Ishikawa (cell line): ENCODE measurements around the gene ITGA6.

ENCODE experiments used
- CEBPB ChIP-seq: IDR thresholded peaks from 2 replicates; pipeline ENCODE4 v1.6.1; 2012
- CREB1 ChIP-seq: IDR thresholded peaks from 2 replicates; pipeline ENCODE4 v1.6.1; 2012; ENCODE audit warnings: low read depth
- EP300 ChIP-seq: IDR thresholded peaks from 2 replicates; pipeline ENCODE4 v1.6.1; 2012; ENCODE audit warnings: borderline replicate concordance
- FOXM1 ChIP-seq: IDR thresholded peaks from 2 replicates; pipeline ENCODE4 v1.6.1; 2012; ENCODE audit warnings: low read depth, borderline replicate concordance
- NFIC ChIP-seq: IDR thresholded peaks from 2 replicates; pipeline ENCODE4 v1.6.1; 2012
- REST ChIP-seq: IDR thresholded peaks from 2 replicates; pipeline ENCODE4 v1.6.1; 2012; ENCODE audit warnings: low read depth, mild to moderate bottlenecking
- TAF1 ChIP-seq: IDR thresholded peaks from 2 replicates; pipeline ENCODE4 v1.6.1; 2012; ENCODE audit warnings: low read depth, mild to moderate bottlenecking
- YY1 ChIP-seq: IDR thresholded peaks from 2 replicates; pipeline ENCODE4 v1.6.1; 2012; ENCODE audit warnings: low read depth

GRCh38 chr2:172426635-172427255, 641 bp upstream of the ITGA6 start:
- TF ChIP-seq TAF1 (no peak), CREB1 (no peak), CEBPB (no peak), YY1 (no peak), FOXM1 (no peak), NFIC (no peak), EP300 (no peak), REST (no peak)
